Progenitor cell of endocrine pancreas (in vitro differentiated cells): ENCODE data around the gene TMEM181. TPM values are rescaled to one million over a fixed set of nuclear protein-coding genes. Genes with fewer than 3 reads are reported as not detected.
"Not testable (repeated sequence)": the region's sequence is repeated elsewhere in the genome, so short reads cannot be mapped to it uniquely, and the experiment has no call there.

Source experiments
- DNase-seq: peaks from one replicate; pipeline ENCODE4 v3.0.0; 2021; ENCODE audit warnings: low spot score; ENCODE audit not compliant: unreplicated experiment
- H3K27ac Mint-ChIP-seq: 2 replicates; pipeline ENCODE4 v1.8.0; 2021; ENCODE audit warnings: mild to moderate bottlenecking, moderate library complexity, mixed read lengths
- H3K27me3 Mint-ChIP-seq: 2 replicates; pipeline ENCODE4 v1.8.0; 2021; ENCODE audit warnings: mixed read lengths
- H3K36me3 Mint-ChIP-seq: 2 replicates; pipeline ENCODE4 v1.8.0; 2022; ENCODE audit warnings: mixed read lengths; ENCODE audit not compliant: insufficient read depth
- H3K4me1 Mint-ChIP-seq: 2 replicates; pipeline ENCODE4 v1.8.0; 2021; ENCODE audit warnings: low read depth, mixed read lengths
- H3K4me3 Mint-ChIP-seq: 2 replicates; pipeline ENCODE4 v1.8.0; 2021; ENCODE audit warnings: low read depth, mild to moderate bottlenecking, moderate library complexity, mixed read lengths
- H3K9me3 Mint-ChIP-seq: 2 replicates; pipeline ENCODE4 v1.8.0; 2021; ENCODE audit warnings: low read depth, mixed read lengths
- total RNA-seq: library from RNA; stranded (reverse); gene quantifications from 2 replicates; pipeline ENCODE4 v1.2.1, GENCODE V29; 2021
- TF ChIP-seq, protein P1 (sequence below): fragments of 200-600 bp; sonication (generic); IDR thresholded peaks from one replicate; pipeline ENCODE4 v1.5.0; 2021; ENCODE audit warnings: antibody characterized with exemption, mild to moderate bottlenecking; ENCODE audit not compliant: unreplicated experiment

The TMEM181 gene
- total RNA-seq, 1 donor from 2014 or later = 33.9 TPM

DNA sequence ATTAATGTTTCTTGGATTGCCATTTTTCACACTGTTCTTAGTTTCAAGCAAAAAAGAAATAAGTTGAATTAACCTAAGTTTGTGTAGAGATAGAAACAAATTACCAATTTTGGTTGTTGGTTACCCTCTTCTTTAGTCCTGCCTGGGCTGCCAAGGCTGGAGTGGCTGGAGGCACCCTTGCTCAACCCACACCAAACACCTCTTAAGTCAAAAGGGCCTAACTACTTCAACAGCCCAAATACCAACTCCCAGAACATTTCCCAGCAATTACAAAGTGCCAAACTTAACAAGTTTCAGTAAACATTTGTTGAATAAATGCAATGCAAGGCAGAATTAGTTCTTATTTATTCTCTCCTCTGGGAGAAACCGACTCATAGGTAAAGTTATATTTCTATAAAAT is 38.1 kb upstream of the TMEM181 start:
- H3K36me3 Mint-ChIP-seq = peaks cover 9% of the 10 kb centered on the region
- peaks cover 2% of the 10 kb centered on the region for H3K27me3 Mint-ChIP-seq
- H3K4me3 Mint-ChIP-seq = no peak overlapping the region
- peaks cover 10% of the 10 kb centered on the region for H3K4me1 Mint-ChIP-seq
- H3K9me3 Mint-ChIP-seq = peaks cover 15% of the 10 kb centered on the region
- no peak for DNase-seq
- H3K27ac Mint-ChIP-seq = no peak overlapping the region
- TF ChIP-seq, protein P1, sequence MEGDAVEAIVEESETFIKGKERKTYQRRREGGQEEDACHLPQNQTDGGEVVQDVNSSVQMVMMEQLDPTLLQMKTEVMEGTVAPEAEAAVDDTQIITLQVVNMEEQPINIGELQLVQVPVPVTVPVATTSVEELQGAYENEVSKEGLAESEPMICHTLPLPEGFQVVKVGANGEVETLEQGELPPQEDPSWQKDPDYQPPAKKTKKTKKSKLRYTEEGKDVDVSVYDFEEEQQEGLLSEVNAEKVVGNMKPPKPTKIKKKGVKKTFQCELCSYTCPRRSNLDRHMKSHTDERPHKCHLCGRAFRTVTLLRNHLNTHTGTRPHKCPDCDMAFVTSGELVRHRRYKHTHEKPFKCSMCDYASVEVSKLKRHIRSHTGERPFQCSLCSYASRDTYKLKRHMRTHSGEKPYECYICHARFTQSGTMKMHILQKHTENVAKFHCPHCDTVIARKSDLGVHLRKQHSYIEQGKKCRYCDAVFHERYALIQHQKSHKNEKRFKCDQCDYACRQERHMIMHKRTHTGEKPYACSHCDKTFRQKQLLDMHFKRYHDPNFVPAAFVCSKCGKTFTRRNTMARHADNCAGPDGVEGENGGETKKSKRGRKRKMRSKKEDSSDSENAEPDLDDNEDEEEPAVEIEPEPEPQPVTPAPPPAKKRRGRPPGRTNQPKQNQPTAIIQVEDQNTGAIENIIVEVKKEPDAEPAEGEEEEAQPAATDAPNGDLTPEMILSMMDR = no peak

DNA sequence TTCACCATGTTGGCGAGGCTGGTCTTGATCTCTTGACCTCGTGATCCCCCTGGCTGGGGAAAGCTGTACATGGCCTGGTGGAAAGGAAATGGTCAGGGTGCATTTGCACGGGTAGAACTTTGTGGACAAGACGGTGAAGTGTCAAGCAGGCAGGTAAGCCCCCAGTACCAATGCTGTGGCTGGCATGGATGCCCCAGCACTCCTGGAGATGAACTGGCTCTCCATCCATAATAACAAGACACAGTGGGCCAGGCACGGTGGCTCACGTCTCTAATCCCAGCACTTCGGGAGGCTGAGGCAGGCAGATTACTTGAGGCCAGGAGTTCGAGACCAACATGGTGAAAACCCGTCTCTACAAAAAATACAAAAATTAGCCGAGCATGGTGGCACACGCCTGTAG is 37.3 kb upstream of the TMEM181 start:
- Mint-ChIP-seq H3K4me1 (peaks cover 10% of the 10 kb centered on the region), H3K9me3 (peaks cover 22% of the 10 kb centered on the region)
- no peak for DNase-seq

DNA sequence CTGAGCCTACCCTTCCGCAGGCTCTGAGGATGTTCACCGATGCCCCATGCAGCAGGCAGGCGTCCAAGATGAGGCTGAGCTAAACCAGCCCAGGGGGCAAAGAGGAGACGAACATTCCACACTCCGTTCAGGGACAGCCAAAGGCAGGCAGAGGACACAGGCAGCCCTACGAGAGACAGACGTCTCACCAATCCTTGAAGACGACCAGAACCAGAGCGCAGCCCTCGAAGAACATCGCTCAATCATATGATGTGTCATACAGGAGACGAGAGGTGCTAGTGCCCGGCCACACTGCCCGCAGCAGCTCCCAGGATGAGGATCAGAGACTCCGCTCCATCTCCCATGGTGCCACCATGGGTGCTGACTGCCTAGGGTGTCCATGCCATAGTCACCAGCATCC is 35.6 kb upstream of the TMEM181 start:
- Mint-ChIP-seq H3K36me3 (peaks cover 11% of the 10 kb centered on the region), H3K27ac (no peak overlapping the region), H3K9me3 (peaks cover 25% of the 10 kb centered on the region), H3K4me1 (no peaks in the 10 kb centered on the region), H3K4me3 (no peak overlapping the region), H3K27me3 (no peaks in the 10 kb centered on the region)
- TF ChIP-seq, protein P1 = no peak
- DNase-seq = no peak

More for the DNA sequence above, 37.3 kb upstream of the TMEM181 start:
- peaks cover 11% of the 10 kb centered on the region for H3K36me3 Mint-ChIP-seq
- peaks cover 2% of the 10 kb centered on the region for H3K27me3 Mint-ChIP-seq
- TF ChIP-seq, protein P1 = no peak
- no peak overlapping the region for H3K27ac Mint-ChIP-seq
- no peak overlapping the region for H3K4me3 Mint-ChIP-seq

DNA sequence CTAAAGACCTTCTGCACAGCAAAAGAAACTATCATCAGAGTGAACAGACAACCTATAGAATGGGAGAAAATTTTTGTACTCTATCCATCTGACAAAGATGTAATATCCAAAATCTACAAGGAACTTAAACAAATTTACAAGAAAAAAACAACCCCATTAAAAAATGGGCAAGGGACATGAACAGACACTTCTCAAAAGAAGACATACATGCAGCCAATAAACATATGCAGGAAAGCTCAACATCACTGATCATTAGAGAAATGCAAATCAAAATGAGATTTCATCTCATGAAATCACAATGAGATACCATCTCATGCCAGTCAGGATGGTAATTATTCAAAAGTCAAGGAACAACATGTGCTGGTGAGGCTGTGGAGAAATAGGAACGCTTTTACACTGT is 32.0 kb upstream of the TMEM181 start:
- H3K4me3 Mint-ChIP-seq, H3K27ac Mint-ChIP-seq, H3K27me3 Mint-ChIP-seq, H3K4me1 Mint-ChIP-seq, DNase-seq: not testable (repeated sequence)
- Mint-ChIP-seq H3K36me3 (peaks cover 11% of the 10 kb centered on the region), H3K9me3 (peaks cover 25% of the 10 kb centered on the region)

DNA sequence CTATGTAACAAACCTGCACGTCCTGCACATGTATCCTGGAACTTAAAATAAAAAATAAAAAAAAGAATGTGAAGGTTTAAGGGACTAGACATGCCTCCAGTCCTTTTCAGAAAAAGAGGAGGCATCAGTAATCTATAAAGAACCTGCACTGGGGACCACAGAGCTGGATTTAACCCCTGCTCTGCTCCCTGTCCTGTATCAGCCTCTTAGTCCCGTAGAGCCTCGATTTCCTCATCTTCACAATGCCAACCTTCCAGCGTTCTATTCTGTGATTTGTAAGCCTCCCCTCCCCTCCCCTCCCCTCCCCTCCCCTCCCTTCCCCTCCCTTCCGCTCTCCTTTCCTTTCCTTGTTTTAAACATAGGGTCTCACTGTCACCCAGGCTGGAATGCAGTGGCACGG is 31.1 kb upstream of the TMEM181 start:
- H3K36me3 Mint-ChIP-seq = peaks cover 8% of the 10 kb centered on the region
- no peak overlapping the region for H3K27ac Mint-ChIP-seq
- peaks cover 20% of the 10 kb centered on the region for H3K9me3 Mint-ChIP-seq
- no peaks in the 10 kb centered on the region for H3K4me1 Mint-ChIP-seq
- no peak overlapping the region for H3K4me3 Mint-ChIP-seq
- TF ChIP-seq, protein P1 = no peak
- H3K27me3 Mint-ChIP-seq = peaks cover 12% of the 10 kb centered on the region
- no peak for DNase-seq

DNA sequence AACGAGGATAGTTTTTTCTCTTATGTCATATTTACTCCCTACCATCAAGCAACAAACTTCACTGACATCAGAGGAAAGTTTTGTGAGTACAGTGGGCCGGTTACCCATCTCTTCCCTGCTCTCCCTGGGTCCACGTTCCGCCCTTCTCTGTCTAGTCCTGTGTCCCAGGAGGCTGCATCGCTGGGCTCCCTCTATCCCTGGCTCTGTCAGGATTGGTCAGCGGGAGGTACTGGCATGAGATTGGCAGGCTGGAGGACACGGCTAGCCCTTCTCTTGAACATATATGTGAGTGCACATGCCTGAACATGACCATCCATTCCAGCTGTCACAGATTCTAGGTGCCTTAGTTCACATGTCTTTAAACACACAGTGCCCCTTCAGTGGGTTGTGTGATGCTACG is 30.3 kb upstream of the TMEM181 start:
- TF ChIP-seq, protein P1 = no peak
- DNase-seq = no peak
- Mint-ChIP-seq H3K27me3 (peaks cover 12% of the 10 kb centered on the region), H3K4me3 (no peak overlapping the region), H3K36me3 (peaks cover 7% of the 10 kb centered on the region), H3K4me1 (no peaks in the 10 kb centered on the region), H3K9me3 (peaks cover 20% of the 10 kb centered on the region), H3K27ac (no peak overlapping the region)
